Activated CD4-positive, alpha-beta T cell treated with anti-CD3 and anti-CD28 coated beads, Interleukin-2, amount 50 U/mL, for 48 hours (primary cell): ENCODE results near the gene PIP4K2A.
"Not testable (repeated sequence)": the region's sequence is repeated elsewhere in the genome, so short reads cannot be mapped to it uniquely, and the experiment has no call there.

Experiments used
- DNase-seq, 2 experiments: peaks; one replicate each; pipeline ENCODE4 v3.0.0-alpha.2; 2020

PIP4K2A gene

DNA sequence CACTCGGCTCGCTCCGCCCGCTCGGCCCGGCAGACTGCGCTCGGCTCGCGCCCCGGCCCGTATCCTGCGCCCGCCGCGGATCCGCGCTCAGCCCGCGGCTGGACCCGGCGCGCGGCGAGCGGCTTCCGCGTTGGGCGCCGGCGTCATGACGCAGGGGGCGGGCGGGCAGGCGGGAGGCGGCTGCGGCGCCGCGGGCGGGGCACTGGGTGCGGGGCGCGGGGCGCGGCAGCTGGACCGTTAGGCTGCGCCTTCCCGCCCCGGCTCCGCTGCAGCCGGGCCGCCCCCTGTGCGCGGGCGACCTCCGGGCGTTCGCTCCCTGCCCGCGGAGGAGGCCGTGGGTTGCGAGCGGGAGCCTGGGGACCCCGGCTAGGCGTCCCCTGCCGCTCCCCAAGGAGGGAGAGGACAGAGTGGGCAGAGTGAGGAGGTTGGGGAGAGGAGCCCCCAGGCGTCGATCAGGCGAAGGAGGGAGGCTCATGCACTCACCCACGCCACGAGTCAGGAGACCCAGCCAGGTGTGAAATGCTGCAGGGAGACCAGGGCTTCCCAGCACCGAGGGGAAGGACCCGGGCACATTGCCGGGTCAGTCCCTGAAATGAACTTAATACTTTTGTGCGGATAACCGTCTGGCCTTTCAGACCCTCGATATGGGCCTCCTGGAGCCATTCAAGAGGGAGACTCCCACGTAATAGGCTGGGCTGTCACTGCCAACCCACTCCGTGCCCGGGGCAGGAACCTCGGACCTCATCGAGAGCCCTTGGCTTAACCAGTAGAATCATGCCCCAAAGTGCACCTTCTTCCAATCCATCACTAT lies at the start of gene PIP4K2A:
PIP4K2A (minus strand) TSS at position 100 of the 811 bp plus-strand sequence. CDS start 252 bp downstream, outside the sequence.
- DNase-seq: peak; percentile 72 to 75

DNA sequence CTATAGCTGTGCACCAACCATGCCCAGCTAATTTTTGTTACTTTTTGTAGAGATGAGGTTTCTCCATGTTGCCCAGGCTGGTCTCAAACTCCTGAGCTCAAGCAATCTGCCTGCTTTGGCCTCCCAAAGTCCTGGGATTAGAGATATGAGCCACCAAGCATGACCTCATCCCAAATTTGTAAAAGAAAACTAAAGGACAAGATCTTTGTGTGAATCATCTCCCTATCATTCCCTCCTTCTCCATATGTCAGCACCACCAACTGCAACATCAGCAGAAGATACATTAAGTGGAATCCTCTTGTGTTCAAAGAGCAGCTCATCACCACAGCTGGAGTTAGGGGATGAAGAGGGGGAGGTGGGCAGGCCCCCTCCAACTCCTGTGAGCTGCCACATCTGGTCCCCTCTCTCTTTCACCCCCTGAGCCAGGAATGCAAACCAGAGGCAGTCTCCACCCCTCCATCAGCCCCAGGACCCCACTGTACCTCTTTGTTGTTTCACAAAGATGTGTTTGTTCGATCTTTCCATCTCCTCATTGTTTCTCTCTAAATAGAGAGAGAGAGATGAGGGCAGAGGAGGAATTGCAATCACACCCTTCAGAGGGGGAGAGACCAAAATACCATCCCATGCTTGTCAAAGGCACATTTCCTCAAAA lies 47.3 kb upstream of the PIP4K2A start:
- DNase-seq: no peak

DNA sequence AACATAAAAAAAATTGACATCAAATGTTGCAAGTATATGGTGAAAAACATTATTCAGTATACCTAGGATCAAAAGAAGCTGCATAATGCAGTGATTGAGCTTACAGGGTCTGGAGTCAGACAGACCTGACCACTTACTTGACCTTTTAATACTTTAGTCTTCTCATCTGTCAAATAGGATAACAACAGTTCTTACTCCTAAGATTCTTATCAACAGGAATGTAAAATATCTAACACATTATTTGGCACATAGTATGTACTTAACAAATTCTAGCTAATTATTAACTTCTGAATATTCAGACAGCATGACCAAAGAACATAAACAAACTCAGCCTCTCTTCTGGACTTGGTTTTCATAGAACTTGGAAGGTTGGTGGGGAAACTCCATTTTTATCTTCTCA lies 45.6 kb upstream of the PIP4K2A start:
- no peak for DNase-seq

DNA sequence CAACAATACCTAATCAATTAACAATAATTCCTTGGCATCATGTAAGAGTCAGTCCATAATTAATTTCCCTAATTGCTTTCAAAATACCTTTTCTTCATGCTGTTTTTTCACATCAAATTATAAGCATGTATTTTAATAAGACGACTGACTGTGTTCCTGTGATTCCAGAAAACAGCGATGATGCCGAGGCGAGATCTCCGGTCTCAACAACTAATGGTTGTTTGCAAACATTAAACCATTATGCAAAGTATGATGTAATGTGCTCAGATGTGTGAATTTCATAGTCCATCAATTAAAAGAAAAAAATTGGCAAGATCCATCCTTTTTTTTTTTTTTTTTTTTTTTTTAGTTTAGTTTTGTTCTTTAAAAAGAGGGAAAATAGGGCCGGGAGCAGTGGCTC lies 44.5 kb upstream of the PIP4K2A start:
- DNase-seq: no peak

DNA sequence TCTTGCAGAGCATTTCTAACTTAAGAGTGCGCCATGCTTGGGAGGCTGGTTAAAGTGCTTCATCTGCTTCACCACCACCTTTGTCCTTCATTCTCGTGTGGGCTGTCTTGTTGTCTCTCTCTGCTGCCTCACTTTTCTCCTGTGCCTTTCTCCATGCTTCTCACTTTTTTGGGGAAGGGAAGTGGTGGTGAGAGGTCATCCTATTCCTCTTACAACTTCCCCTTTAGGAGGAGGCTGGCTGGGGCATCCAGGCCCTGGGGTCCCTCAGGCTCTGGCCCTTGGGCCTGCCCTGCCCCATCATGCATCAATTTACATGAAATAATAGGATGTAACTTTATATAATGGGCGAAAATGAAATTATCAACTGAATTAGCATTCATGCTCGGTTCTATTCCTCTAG lies 39.9 kb upstream of the PIP4K2A start:
- DNase-seq: no peak

- no peak for DNase-seq
Measured at GRCh38 chr10:22753786-22754185, 39.4 kb upstream of the PIP4K2A start.

GRCh38 chr10:22752272-22752889 lies 38.0 kb upstream of the PIP4K2A start:
- DNase-seq: no peak

GRCh38 chr10:22750131-22750530 lies 35.8 kb upstream of the PIP4K2A start:
- no peak for DNase-seq

DNA sequence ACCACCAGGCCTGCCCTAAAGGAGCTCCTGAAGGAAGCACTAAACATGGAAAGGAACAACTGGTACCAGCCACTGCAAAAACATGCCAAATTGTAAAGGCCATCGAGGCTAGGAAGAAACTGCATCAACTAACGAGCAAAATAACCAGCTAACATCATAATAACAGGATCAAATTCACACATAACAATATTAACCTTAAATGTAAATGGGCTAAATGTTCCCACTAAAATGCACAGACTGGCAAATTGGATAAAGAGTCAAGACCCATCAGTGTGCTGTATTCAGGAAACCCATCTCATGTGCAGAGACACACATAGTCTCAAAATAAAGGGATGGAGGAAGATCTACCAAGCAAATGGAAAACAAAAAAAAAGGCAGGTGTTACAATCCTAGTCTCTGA lies 30.5 kb upstream of the PIP4K2A start:
- not testable (repeated sequence) for DNase-seq

- DNase-seq: no peak
Measured at GRCh38 chr10:22742678-22743077, 28.3 kb upstream of the PIP4K2A start.

DNA sequence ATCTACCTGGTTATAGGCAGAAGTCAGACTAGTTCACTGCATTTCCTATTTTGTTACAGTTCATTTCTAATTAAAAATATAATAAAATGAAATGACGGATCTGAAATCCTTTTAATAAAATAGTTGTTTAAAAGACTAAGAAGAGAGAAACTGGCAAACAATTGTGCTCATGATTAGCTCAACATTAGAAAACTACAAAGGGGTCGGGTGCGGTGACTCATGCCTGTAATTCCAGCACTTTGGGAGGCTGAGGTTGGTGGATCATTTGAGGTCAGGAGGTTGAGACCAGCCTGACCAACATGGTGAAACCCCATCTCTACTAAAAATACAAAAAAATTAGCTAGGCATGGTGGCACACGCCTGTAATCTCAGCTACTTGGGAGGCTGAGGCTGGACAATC lies 27.3 kb upstream of the PIP4K2A start:
- DNase-seq: not testable (repeated sequence)

DNA sequence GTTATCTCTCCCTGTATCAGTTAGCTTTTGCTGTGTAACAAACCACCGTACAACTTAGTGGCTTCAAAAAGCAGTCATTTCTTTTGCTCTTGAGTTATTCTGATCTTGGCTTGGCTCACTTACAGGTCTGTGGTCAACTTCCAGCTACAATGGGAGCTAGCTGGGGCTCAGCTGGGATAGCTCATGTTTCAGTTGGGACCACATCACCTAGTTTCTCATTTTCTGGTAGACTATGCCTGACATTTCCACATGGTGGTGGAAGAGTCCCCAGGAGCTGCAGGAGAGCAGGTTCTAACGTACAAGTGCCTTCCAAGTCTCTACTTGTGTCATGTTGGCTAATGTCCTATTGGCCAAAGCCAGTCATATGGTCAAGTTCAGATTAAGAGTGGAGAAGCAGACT lies 25.8 kb upstream of the PIP4K2A start:
- no peak for DNase-seq

DNA sequence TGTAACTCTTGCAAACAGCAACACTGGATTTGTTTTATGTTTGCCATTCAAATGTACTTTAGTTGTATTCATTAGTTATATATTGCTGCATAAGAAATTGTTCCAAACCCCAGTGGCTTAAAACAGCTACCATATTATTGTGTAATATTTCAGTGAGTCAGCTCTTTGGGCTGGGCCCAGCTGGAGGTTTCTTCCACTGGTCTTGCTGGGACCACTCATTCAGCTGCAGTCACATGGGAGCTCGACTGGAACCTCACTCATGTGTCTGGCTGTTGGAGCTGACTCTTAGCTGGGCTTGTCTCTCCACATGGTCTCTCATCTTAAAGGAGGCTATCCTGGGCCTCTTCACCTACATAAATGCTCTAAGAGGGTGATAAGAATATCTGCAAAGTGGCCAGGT lies 23.2 kb upstream of the PIP4K2A start:
- no peak for DNase-seq

DNA sequence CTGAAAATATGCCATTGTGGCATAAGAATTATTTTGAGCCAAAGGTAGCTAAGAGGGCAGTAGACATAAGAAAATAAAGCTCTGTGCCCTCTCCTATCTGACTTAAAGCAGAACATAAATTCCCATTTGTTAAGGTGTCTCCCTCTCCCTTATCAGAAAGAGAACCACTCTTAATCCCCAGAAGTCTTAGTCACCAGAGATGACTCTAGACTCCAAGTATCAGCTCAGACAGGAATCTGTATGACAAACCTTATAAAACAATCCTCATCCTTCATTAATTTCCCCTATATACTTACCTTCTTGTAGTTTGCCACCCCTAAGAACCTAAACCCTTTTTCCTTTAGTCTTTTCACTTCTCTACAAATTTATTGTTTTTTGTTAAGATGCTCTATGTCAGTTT lies 21.8 kb upstream of the PIP4K2A start:
- DNase-seq: no peak

DNA sequence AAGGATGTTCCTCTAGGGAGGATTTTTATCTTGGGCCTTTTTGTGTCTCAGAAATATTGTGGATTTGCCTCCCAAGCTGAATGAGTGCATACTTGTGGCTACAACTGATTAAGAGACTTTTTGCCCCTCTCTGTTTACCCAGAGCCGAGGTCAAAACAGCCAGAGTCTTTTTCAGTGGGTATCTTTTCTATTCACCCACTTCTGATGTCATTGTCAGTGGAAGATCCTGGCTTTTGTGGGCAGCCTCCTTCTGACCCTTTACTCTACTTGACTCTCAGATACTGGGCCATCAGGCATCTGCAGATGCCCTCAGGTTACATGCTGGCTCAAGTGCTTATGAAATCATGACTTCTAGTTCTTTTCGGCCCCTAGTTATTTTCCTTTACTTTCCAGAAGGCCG lies 19.6 kb upstream of the PIP4K2A start:
- no peak for DNase-seq

- DNase-seq: no peak
Measured at GRCh38 chr10:22727663-22728062, 13.3 kb upstream of the PIP4K2A start.

GRCh38 chr10:22727112-22727511 lies 12.7 kb upstream of the PIP4K2A start:
- DNase-seq: no peak

DNA sequence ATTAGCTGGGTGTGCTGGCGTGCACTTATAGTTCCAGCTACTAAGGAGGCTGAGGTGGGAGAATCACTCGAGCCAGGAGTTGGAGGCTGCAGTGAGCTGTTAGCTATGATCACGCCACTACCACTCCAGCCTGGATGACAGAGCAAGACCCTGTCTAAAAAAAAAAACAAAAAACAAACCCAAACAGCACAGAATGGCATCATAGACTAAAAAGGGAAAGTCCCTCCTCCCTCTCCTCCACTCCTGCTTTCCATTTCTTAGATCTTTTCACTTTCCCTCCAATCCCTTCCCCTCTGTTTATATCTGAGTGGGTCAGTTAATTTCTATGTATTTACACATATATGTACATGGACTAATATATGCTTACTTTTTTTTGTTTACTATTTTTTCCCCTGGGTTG lies 10.4 kb upstream of the PIP4K2A start:
- DNase-seq: no peak

GRCh38 chr10:22723783-22724182 lies 9.4 kb upstream of the PIP4K2A start:
- no peak for DNase-seq

DNA sequence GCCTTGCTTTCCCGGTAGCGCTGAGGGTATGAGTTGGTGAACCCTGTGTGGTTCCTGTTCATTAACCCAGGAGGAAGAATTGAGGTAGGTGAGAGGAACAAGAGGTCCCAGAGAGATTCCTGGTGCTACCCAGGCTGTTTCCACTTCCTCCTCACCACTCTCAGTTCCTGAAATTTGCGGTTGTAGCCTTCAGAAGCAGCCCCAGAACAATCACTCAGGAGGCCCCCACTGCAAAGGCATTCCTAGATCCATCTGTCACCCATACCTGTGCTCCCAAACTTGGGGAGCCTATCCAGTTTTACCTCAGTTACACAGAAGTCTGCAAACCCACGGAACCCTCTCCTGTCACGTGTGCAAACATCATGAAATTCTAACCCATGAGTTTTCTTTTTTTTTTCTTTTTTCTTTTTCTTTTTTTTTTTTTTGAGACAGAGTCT lies 9.0 kb upstream of the PIP4K2A start:
- DNase-seq: no peak

GRCh38 chr10:22722626-22723169 lies 8.3 kb upstream of the PIP4K2A start:
- no peak for DNase-seq

- DNase-seq: no peak
Measured at GRCh38 chr10:22720667-22721066, 6.3 kb upstream of the PIP4K2A start.

DNA sequence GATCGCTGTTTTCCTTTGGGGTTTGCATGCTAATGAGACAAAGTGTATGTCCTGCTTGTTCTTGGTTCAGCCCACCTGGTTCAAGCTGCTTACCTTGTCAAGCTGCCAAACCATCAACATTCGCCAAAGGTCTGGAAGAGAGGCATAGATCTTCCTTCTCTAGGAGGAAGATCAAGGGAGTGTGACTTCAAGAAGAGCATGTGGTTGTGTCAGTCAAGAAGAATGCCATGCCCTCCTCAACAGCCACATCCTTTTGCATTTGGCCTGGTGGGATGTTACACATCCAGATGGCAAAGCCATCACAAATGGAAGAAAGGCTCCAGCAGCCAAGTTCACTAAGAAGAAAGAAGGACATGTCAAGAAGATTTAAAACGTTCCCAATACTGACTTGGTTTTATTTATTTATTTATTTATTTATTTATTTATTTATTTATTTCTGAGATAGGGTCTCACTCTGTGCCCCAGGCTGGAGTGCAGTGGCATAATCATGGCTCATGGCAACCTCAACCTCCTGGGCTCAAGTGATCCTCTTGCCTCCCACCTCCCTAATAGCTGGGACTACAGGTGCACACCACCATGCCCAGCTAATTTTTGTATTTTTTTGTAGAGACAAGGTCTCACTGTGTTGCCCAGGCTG lies 5.1 kb upstream of the PIP4K2A start:
- DNase-seq: no peak
